Left ventricle myocardium inferior (tissue), 1 donor: ENCODE results near the gene QRICH1. TPM values are rescaled to one million over a fixed set of nuclear protein-coding genes. Genes with fewer than 3 reads are reported as not detected.

Experiments
- DNase-seq: peaks from one replicate; pipeline ENCODE4 v3.0.0-alpha.2; 2020
- H3K27ac ChIP-seq: fragments of 200-600 bp; replicated peaks from 2 replicates; pipeline ENCODE4 v1.8.0; 2021
- H3K27me3 ChIP-seq: fragments of 200-600 bp; 2 replicates; pipeline ENCODE4 v1.8.0; 2021; ENCODE audit warnings: low read depth
- H3K36me3 ChIP-seq: fragments of 200-600 bp; 2 replicates; pipeline ENCODE4 v1.8.0; 2021
- H3K4me1 ChIP-seq: fragments of 200-600 bp; 2 replicates; pipeline ENCODE4 v1.8.0; 2021
- H3K4me3 ChIP-seq: fragments of 200-600 bp; 2 replicates; pipeline ENCODE4 v1.8.0; 2021; ENCODE audit warnings: mild to moderate bottlenecking, moderate library complexity
- H3K9me3 ChIP-seq: fragments of 200-600 bp; replicated peaks from 2 replicates; pipeline ENCODE4 v1.8.0; 2021
- intact Hi-C: fragments of 100-400 bp; cut with micrococcal nuclease; formaldehyde crosslinking; loops from one replicate; pipeline ENCODE4 v1.11.0; 2022
- total RNA-seq: library from RNA; stranded (reverse); fragmentation: NEBNext Ultra II Directional; extraction: Animal tissue kit (Norgen Biotek cat#: 25700); gene quantifications from one replicate; pipeline ENCODE4 v1.2.1, GENCODE V29; 2021
- TF ChIP-seq, protein P1 (sequence below): fragments of 200-600 bp; IDR thresholded peaks from 2 replicates; pipeline ENCODE4 v1.8.0; 2021; ENCODE audit warnings: antibody characterized with exemption, mild to moderate bottlenecking, borderline replicate concordance
- donor health status: DM: no; HTN: yes; CAD: no; lungs with severe emphysema.

Gene QRICH1
- total RNA-seq, 1 donor from 2014 or later: 58.8 TPM

DNA sequence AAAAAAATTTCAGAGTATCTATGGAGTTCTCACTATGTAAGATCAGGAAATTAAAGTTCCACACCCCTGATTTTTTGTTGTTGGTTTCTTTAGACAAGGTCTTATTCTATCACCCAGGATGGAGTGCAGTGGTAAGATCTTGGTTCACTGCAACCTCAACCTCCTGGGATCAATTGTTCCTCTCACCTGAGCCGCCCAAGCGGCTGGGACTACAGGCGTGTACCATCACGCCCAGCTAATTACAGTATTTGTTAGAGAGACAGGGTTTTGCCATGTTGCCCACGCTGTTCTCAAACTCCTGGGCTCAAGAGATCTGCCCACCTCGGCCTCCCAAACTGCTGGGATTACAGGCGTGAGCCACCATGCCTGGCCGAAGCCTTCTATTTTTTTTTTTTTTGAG lies 12.4 kb downstream of the QRICH1 start:
- H3K27me3 ChIP-seq: no peaks in the 10 kb centered on the region
- H3K36me3 ChIP-seq: peaks cover 21% of the 10 kb centered on the region
- H3K4me3 ChIP-seq: no peak overlapping the region
- no peak overlapping the region for H3K27ac ChIP-seq
- no peaks in the 10 kb centered on the region for H3K9me3 ChIP-seq
- H3K4me1 ChIP-seq: peaks cover 4% of the 10 kb centered on the region
- intact Hi-C loops: no loop called here
- TF ChIP-seq, protein P1, sequence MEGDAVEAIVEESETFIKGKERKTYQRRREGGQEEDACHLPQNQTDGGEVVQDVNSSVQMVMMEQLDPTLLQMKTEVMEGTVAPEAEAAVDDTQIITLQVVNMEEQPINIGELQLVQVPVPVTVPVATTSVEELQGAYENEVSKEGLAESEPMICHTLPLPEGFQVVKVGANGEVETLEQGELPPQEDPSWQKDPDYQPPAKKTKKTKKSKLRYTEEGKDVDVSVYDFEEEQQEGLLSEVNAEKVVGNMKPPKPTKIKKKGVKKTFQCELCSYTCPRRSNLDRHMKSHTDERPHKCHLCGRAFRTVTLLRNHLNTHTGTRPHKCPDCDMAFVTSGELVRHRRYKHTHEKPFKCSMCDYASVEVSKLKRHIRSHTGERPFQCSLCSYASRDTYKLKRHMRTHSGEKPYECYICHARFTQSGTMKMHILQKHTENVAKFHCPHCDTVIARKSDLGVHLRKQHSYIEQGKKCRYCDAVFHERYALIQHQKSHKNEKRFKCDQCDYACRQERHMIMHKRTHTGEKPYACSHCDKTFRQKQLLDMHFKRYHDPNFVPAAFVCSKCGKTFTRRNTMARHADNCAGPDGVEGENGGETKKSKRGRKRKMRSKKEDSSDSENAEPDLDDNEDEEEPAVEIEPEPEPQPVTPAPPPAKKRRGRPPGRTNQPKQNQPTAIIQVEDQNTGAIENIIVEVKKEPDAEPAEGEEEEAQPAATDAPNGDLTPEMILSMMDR: no peak
- DNase-seq: no peak

DNA sequence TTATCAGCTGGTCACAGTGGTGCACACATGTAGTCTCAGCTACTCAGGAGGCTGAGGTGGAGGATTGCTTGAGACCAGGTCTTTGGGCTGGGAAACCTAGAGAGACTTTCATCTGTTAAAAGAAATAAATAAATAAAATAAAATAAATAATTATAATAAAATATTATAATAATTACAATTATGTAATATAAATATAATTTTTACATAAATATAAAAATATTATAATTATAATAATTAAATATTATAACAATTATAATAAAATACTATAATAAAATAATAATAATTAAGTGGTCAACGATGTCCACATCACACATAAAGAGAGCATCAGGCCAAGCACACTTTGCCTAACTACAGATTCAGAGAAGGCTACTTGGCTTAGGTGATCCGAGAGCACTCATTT lies 14.6 kb downstream of the QRICH1 start:
- DNase-seq: no peak
- Histone ChIP-seq H3K27me3 (no peaks in the 10 kb centered on the region), H3K27ac (no peak overlapping the region), H3K36me3 (peaks cover 43% of the 10 kb centered on the region), H3K9me3 (no peaks in the 10 kb centered on the region), H3K4me1 (peaks cover 4% of the 10 kb centered on the region), H3K4me3 (no peak overlapping the region)
- TF ChIP-seq, protein P1: no peak
- intact Hi-C loops: no loop called here

DNA sequence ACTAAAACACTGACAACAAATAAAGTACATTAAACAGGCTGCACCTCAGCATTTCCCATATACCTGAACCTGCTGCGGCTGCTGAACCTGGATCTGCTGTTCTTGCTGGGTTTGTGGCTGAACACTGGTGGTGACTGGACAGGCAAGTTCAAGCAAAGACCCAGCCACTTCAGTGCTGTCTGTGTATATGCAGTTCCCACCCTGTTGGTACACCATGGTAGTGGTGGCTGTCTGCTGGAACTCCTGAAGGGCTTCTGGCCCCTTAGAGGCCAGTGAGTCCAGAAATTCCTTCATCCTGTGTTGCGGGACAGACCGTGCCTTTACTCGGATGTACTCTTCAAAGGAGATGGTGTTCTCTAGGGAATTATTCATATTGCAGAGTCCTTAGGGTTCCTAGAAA lies 17.2 kb downstream of the QRICH1 start:
- Histone ChIP-seq H3K4me1 (peaks cover 4% of the 10 kb centered on the region), H3K36me3 (peaks cover 69% of the 10 kb centered on the region), H3K9me3 (no peaks in the 10 kb centered on the region), H3K4me3 (no peak overlapping the region), H3K27ac (no peak overlapping the region), H3K27me3 (no peaks in the 10 kb centered on the region)
- intact Hi-C loops: no loop called here
- DNase-seq: no peak
- TF ChIP-seq, protein P1: no peak

DNA sequence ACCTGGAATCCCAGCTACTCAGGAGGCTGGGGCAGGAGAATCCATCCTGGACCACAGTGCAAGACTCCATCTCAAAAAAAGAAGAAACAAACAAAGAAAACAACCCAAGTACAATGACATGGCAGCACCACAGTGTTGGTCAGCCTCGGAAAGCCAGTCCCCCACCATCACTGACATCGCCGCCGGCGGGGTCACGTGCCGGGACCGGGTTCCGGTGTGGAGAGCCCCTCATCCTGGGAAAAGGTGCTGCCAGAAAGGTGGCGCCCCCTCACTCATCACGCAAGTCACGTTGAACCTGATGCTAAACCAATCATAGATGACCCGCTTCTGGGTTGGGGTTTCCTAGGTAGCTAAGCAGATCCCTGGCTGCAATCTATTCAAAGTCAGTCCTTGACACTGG lies 17.8 kb downstream of the QRICH1 start:
- intact Hi-C loops: no loop called here

DNA sequence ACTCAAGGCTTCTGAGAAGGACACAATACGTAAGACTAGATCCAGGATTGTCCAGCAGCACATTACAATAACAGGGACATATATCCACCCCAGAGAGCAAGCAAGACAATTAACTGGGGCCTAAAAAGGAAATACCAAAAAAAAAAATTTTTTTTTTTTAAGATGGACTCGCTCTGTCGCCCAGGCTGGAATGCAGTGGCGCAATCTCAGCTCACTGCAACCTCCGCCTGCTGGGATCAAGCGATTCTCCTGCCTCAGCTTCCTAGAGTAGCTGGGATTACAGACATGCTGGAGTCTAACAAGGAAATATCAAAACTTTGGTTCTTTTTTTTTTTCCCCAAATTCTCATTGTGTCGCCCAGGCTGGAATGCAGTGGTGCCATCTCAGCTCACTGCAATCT lies 35.9 kb downstream of the QRICH1 start:
- Histone ChIP-seq H3K27me3 (no peaks in the 10 kb centered on the region), H3K9me3 (no peaks in the 10 kb centered on the region), H3K4me3 (no peak overlapping the region), H3K4me1 (no peaks in the 10 kb centered on the region), H3K36me3 (peaks cover 74% of the 10 kb centered on the region), H3K27ac (no peak overlapping the region)
- intact Hi-C loops: no loop called here
- TF ChIP-seq, protein P1: no peak
- no peak for DNase-seq

More for the DNA sequence above, 17.8 kb downstream of the QRICH1 start:
- Histone ChIP-seq H3K4me3 (no peak overlapping the region), H3K4me1 (peaks cover 4% of the 10 kb centered on the region), H3K27me3 (no peaks in the 10 kb centered on the region), H3K36me3 (peaks cover 74% of the 10 kb centered on the region), H3K9me3 (no peaks in the 10 kb centered on the region), H3K27ac (no peak overlapping the region)
- TF ChIP-seq, protein P1: no peak
- DNase-seq: no peak

DNA sequence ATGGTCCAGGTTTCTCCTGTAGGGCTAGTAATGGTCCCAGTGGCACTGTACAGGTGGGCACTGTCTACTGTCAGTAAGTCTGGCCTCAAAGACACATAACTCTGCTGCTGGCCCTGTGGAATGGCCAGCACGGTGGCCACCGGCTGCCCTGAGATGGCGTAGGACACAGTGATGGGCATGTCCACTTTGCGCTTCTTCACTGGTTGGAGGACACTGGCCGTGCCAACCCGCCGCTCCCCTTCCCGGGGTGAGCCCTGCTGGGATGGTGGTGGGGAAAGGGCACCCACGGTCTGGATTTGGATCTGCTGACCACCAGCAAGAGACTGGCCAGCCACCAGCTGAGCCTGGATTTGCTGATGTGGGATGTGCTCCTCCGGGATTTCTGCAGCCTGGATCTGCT lies 36.6 kb downstream of the QRICH1 start:
- H3K9me3 ChIP-seq: no peaks in the 10 kb centered on the region
- intact Hi-C loops: no loop called here
- no peaks in the 10 kb centered on the region for H3K27me3 ChIP-seq

More for the DNA sequence above, 36.6 kb downstream of the QRICH1 start:
- Histone ChIP-seq H3K36me3 (peaks cover 78% of the 10 kb centered on the region), H3K4me3 (no peak overlapping the region), H3K27ac (no peak overlapping the region), H3K4me1 (no peaks in the 10 kb centered on the region)
- DNase-seq: no peak
- TF ChIP-seq, protein P1: no peak
